GM18505 (cell line): ENCODE measurements around the gene SERPIND1.

ENCODE experiments used
- ATAC-seq: cut with Tn5 transposase; IDR thresholded peaks from one replicate; pipeline ENCODE4 v1.9.1; 2021; ENCODE audit not compliant: unreplicated experiment
- POLR2A ChIP-seq: IDR thresholded peaks from 4 replicates; pipeline ENCODE4 v1.6.1; 2011; ENCODE audit warnings: borderline replicate concordance; ENCODE audit not compliant: insufficient read depth, insufficient read length; ENCODE audit errors: extremely low read depth

Gene SERPIND1

GRCh38 chr22:20771918-20772625 is 1.8 kb upstream of the SERPIND1 start:
- no peak for TF ChIP-seq POLR2A
- ATAC-seq = no peak

- no peak for TF ChIP-seq POLR2A
Observed at GRCh38 chr22:20774882-20775281, 969 bp downstream of the SERPIND1 start.

GRCh38 chr22:20775342-20775895 is 1.5 kb downstream of the SERPIND1 start:
- TF ChIP-seq POLR2A = no peak
- ATAC-seq = no peak

More at GRCh38 chr22:20774882-20775281, 969 bp downstream of the SERPIND1 start:
- no peak for ATAC-seq

- no peak for ATAC-seq
- TF ChIP-seq POLR2A = no peak
Observed at GRCh38 chr22:20776624-20777405, 2.9 kb downstream of the SERPIND1 start.

GRCh38 chr22:20777420-20778177 is 3.7 kb downstream of the SERPIND1 start:
- no peak for TF ChIP-seq POLR2A
- no peak for ATAC-seq

GRCh38 chr22:20779014-20779817 is 5.3 kb downstream of the SERPIND1 start:
- no peak for TF ChIP-seq POLR2A
- ATAC-seq = no peak

GRCh38 chr22:20779818-20780158 is 5.9 kb downstream of the SERPIND1 start:
- ATAC-seq = no peak
- no peak for TF ChIP-seq POLR2A

- no peak for ATAC-seq
- TF ChIP-seq POLR2A = no peak
Observed at GRCh38 chr22:20781272-20781990, 7.5 kb downstream of the SERPIND1 start.

GRCh38 chr22:20782083-20782482 is 8.2 kb downstream of the SERPIND1 start:
- ATAC-seq = no peak
- TF ChIP-seq POLR2A = no peak

- no peak for ATAC-seq
- no peak for TF ChIP-seq POLR2A
Observed at GRCh38 chr22:20782596-20783299, 8.8 kb downstream of the SERPIND1 start.

GRCh38 chr22:20783300-20783673 is 9.4 kb downstream of the SERPIND1 start:
- ATAC-seq = no peak

GRCh38 chr22:20783844-20784723 is 10.2 kb downstream of the SERPIND1 start:
- ATAC-seq = no peak
- TF ChIP-seq POLR2A = no peak

More at GRCh38 chr22:20783300-20783673, 9.4 kb downstream of the SERPIND1 start:
- TF ChIP-seq POLR2A = no peak
